Prostate gland (tissue), 2 donors: Measurements from ENCODE around the gene GLRB. TPM values are rescaled to one million over a fixed set of nuclear protein-coding genes. Genes with fewer than 3 reads are reported as not detected.

Experiments used
- DNase-seq: peaks from one replicate; pipeline ENCODE4 v3.0.0-alpha.2; 2019; ENCODE audit warnings: low spot score
- H3K27ac ChIP-seq, 2 donors: fragments of 200-600 bp; sonication (generic); 2 replicates each; pipeline ENCODE4 v1.5.1; 2017 to 2019
- H3K27me3 ChIP-seq: fragments of 200-600 bp; sonication (generic); replicated peaks from 2 replicates; pipeline ENCODE4 v1.5.1; 2019; ENCODE audit not compliant: insufficient read depth
- H3K36me3 ChIP-seq, 2 donors: fragments of 200-600 bp; sonication (generic); 1 replicate in 1 of 2; 2 replicates in 1 of 2; pipeline versions ENCODE4 v1.5.1 to v1.8.1; 2017 to 2019
- H3K4me1 ChIP-seq: fragments of 200-600 bp; sonication (generic); replicated peaks from 2 replicates; pipeline ENCODE4 v1.5.1; 2019
- H3K4me3 ChIP-seq, 2 donors: fragments of 200-600 bp; sonication (generic); 2 replicates each; pipeline ENCODE4 v1.5.1; 2017 to 2019
- H3K9me3 ChIP-seq: fragments of 200-600 bp; sonication (generic); 2 replicates; pipeline ENCODE4 v1.5.1; 2017
- POLR2A ChIP-seq: fragments of 450-650 bp; IDR thresholded peaks from one replicate; pipeline ENCODE4 v1.6.1; 2016; ENCODE audit warnings: antibody characterized with exemption, mild to moderate bottlenecking
- POLR2AphosphoS5 ChIP-seq: sonication (generic); formaldehyde crosslinking; IDR thresholded peaks from one replicate; pipeline ENCODE4 v1.6.1; 2017; ENCODE audit warnings: antibody characterized with exemption
- WGBS: methylation state at CpG from one replicate; pipeline ENCODE4 v1.1.5; 2018; 5-methylcytosine and 5-hydroxymethylcytosine counted together
- intact Hi-C: fragments of 100-400 bp; cut with DNase I; formaldehyde crosslinking; loops from one replicate; pipeline ENCODE4 v1.14.2; 2022
- total RNA-seq, 2 donors: library from RNA; depleted of rRNA; stranded (reverse); fragments of >200 nt; gene quantifications; one replicate each; pipeline ENCODE4 v1.1.0, GENCODE V29; 2016
- TF ChIP-seq, protein P1 (sequence below), 4 experiments: fragments of 200-600 bp in 2 of 4; fragments of 450-650 bp in 2 of 4; sonication (generic) in 2 of 4; IDR thresholded peaks; 1 replicate in 3 of 4; 2 replicates in 1 of 4; pipeline ENCODE4 v1.5.1; 2016 to 2019; ENCODE audit warnings: antibody characterized with exemption in 4 of 4, mild to moderate bottlenecking in 2 of 4, moderate library complexity in 2 of 4

The GLRB gene
- total RNA-seq, 2 donors from 2014 or later, result 2.6 to 12.7 TPM

DNA sequence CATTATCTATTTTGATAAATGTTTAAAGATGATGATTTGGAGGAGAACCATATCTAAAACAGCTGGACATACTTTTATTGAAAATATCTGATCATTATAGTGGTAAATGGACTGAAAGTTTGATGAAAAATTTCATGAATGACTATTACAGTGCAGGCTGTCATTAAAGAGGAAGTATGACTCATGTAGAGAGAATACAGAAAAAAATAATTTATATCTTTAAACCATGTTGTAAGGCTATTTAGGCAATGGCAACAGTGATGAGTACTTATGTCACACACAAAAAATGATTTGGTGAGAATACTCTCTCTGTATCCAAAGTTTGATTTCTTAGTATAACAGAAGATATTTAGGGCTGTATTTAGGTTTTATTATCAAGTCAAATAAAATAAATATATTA is 3.9 kb upstream of the GLRB start:
- TF ChIP-seq, protein P1, sequence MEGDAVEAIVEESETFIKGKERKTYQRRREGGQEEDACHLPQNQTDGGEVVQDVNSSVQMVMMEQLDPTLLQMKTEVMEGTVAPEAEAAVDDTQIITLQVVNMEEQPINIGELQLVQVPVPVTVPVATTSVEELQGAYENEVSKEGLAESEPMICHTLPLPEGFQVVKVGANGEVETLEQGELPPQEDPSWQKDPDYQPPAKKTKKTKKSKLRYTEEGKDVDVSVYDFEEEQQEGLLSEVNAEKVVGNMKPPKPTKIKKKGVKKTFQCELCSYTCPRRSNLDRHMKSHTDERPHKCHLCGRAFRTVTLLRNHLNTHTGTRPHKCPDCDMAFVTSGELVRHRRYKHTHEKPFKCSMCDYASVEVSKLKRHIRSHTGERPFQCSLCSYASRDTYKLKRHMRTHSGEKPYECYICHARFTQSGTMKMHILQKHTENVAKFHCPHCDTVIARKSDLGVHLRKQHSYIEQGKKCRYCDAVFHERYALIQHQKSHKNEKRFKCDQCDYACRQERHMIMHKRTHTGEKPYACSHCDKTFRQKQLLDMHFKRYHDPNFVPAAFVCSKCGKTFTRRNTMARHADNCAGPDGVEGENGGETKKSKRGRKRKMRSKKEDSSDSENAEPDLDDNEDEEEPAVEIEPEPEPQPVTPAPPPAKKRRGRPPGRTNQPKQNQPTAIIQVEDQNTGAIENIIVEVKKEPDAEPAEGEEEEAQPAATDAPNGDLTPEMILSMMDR (IDR thresholded peaks at IDR 0.05), result no peak
- TF ChIP-seq POLR2A (no peak), POLR2AphosphoS5 (no peak)

DNA sequence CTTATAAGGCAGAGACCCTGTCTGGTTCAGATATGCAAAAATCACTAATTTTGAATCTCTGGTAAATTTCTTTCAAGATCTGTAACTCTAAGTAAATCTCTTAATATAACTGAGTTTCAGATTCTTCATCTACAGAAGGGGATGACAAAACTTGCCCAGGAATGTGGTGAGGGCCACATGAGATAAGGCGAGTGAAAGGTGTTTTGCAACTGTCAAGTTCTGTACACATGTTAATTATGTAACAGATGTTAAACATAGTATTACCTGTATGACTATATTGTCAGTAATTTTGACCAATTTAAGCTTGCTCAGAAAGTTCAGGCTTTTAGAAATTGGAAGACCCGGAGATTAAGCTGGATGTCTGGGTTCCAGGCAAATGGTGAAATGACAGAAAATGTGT is 549 bp upstream of the GLRB start:
- no peak for DNase-seq
- Histone ChIP-seq H3K9me3 (no peaks in the 10 kb centered on the region), H3K4me1 (no peaks in the 10 kb centered on the region), H3K27me3 (no peaks in the 10 kb centered on the region), H3K36me3 (no peaks in the 10 kb centered on the region), H3K4me3 (peak overlapping the region; percentile 47 to 55), H3K27ac (no peak overlapping the region)
- no peak for TF ChIP-seq POLR2A
- TF ChIP-seq, protein P1 (IDR thresholded peaks at IDR 0.05), result no peak
- no peak for TF ChIP-seq POLR2AphosphoS5
- 77% methylated on average over 2 of the region's 2 CpGs for WGBS
- intact Hi-C loops, result no loop called here

More for the DNA sequence above, 3.9 kb upstream of the GLRB start:
- intact Hi-C loops, result no loop called here
- no peak for DNase-seq
- Histone ChIP-seq H3K4me3 (no peak overlapping the region), H3K4me1 (no peaks in the 10 kb centered on the region), H3K9me3 (no peaks in the 10 kb centered on the region), H3K36me3 (no peaks in the 10 kb centered on the region), H3K27me3 (no peaks in the 10 kb centered on the region), H3K27ac (no peak overlapping the region)

DNA sequence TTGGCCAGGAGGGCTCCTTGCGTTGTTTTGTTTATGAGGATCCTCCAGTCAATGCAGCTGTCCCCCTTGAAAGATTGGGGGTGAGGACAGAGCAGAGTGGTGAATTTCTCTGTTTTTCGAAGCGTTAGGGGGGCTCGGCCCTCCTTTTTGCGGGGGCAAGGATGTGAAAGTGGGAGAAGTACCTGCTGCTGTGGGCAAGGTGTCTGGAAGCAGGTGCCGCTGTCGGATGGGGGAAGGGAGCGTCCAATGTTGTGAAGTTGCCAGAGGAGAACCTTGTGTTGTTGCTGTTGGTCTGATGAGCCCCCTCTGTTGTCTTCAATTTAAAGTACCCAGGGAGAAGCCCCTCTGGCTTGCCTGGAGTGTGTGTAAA is 613 bp downstream of the GLRB start:
- Histone ChIP-seq H3K27ac (peak overlapping the region in 1 of 2 donors; percentile 39), H3K9me3 (no peaks in the 10 kb centered on the region), H3K4me3 (peak overlapping the region; percentile 47 to 55), H3K4me1 (no peaks in the 10 kb centered on the region), H3K36me3 (no peaks in the 10 kb centered on the region), H3K27me3 (no peaks in the 10 kb centered on the region)
- TF ChIP-seq POLR2A (no peak), POLR2AphosphoS5 (no peak)
- TF ChIP-seq, protein P1 (IDR thresholded peaks at IDR 0.05), result no peak
- no peak for DNase-seq
- WGBS, result 2% methylated on average over 8 of the region's 8 CpGs
- intact Hi-C loops, result no loop called here

DNA sequence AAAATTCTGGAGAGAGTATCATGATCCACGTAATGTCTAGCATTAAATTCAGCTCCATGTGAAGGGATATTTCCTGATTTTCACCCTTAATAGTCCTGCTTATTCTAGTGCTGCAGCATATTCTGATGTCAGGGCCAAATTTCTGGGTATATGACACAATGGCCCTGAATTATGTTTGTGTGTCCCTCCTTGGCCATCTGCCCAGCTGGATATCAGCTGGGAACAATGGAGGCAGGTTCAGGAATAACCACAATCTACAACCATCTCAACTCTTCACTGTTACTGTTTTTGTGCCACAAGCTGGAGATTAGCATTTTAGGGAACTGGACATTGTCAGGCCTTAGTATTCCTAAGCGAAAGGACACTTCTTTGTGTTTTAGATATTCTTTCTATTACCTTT is 3.5 kb downstream of the GLRB start:
- H3K27me3 ChIP-seq, result no peaks in the 10 kb centered on the region
- H3K4me1 ChIP-seq, result no peaks in the 10 kb centered on the region
- no peaks in the 10 kb centered on the region for H3K36me3 ChIP-seq
- TF ChIP-seq, protein P1 (IDR thresholded peaks at IDR 0.05), result no peak
- TF ChIP-seq POLR2A (no peak), POLR2AphosphoS5 (no peak)
- no peak for DNase-seq
- intact Hi-C loops, result no loop called here
- H3K4me3 ChIP-seq, result no peak overlapping the region
- no peak overlapping the region for H3K27ac ChIP-seq
- 92% methylated on average over 2 of the region's 2 CpGs for WGBS
- no peaks in the 10 kb centered on the region for H3K9me3 ChIP-seq

DNA sequence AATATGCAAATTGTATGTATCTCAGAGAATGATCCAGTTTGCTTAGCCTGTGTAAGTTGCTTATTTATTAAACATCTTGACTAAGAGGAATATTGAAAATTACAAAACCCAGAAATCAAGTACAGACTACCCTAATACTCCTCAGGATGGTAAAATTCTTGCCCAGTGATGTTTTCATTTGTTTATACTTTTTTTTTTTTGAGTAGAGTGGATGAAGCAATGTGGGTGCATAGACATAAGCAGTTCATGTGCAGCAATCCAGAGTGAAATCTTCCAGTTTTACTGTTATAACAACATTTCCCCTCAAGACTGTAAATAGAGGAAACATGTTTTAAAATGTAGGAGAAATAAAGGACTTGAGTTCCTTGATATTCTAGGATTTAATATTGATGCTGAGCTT is 4.7 kb downstream of the GLRB start:
- Histone ChIP-seq H3K36me3 (no peaks in the 10 kb centered on the region), H3K9me3 (no peaks in the 10 kb centered on the region), H3K4me3 (no peak overlapping the region), H3K27ac (no peak overlapping the region), H3K4me1 (no peaks in the 10 kb centered on the region), H3K27me3 (no peaks in the 10 kb centered on the region)
- DNase-seq, result no peak
- intact Hi-C loops, result no loop called here
- TF ChIP-seq, protein P1 (IDR thresholded peaks at IDR 0.05), result no peak
- TF ChIP-seq POLR2A, result no peak
- TF ChIP-seq POLR2AphosphoS5, result no peak
